Astrocyte (in vitro differentiated cells and primary cell): Measurements from ENCODE around the gene CHML.

Source experiments
- EZH2 ChIP-seq: IDR thresholded peaks from 2 replicates; pipeline ENCODE4 v1.6.1; 2012; ENCODE audit warnings: mild to moderate bottlenecking, low read length, inconsistent platforms; ENCODE audit not compliant: insufficient read depth
- TF ChIP-seq, protein P1 (sequence below): IDR thresholded peaks from 2 replicates; pipeline ENCODE4 v1.5.1; 2011; ENCODE audit warnings: low read depth, mild to moderate bottlenecking, inconsistent platforms, low read length, moderate library complexity; ENCODE audit not compliant: insufficient read depth

DNA sequence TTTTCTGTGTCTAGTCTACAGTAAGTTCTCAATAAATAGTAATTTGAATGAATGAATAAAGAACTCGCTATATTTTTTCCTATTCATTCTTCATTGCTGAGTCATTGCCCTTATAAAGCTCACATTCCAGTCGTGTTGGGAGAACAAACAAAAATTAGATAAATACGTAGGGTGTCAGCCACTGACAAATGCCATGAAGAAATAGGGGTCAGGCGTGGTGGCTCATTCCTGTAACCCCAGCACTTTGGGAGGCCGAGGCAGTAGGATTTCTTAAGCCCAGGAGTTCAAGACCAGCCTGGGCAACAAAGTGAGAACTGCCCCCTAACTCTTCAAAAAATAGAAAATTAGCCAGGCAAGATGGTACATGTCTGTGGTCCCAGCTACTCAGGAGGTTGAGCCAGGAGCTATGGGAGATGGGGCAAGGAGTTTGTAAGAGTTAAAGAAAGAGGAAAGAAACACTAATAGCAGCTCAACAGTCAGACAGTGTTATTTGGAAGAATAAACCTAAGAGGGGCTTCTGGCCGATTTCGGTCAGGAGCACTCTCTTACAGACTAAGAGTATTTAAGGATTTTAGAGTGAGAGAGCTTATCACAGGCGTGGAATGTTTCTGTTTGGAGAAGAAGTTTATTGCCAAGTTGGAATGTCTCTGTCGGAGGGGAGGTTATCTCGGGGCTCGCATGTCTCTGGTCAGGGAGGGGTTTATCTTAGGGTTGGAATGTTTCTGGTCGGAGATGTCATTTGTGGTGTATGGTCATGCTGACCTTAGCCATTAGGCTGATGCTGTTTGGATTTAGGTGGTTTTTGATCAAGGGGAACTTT, 1.8 kb upstream of the CHML start:
- TF ChIP-seq EZH2, result no peak
- TF ChIP-seq, protein P1, sequence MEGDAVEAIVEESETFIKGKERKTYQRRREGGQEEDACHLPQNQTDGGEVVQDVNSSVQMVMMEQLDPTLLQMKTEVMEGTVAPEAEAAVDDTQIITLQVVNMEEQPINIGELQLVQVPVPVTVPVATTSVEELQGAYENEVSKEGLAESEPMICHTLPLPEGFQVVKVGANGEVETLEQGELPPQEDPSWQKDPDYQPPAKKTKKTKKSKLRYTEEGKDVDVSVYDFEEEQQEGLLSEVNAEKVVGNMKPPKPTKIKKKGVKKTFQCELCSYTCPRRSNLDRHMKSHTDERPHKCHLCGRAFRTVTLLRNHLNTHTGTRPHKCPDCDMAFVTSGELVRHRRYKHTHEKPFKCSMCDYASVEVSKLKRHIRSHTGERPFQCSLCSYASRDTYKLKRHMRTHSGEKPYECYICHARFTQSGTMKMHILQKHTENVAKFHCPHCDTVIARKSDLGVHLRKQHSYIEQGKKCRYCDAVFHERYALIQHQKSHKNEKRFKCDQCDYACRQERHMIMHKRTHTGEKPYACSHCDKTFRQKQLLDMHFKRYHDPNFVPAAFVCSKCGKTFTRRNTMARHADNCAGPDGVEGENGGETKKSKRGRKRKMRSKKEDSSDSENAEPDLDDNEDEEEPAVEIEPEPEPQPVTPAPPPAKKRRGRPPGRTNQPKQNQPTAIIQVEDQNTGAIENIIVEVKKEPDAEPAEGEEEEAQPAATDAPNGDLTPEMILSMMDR, result no peak
